Activated T-cell treated with anti-CD3 and anti-CD28 coated beads for 24 hours (primary cell): ENCODE data around the gene CPT1A.

Experiments
- DNase-seq: peaks from one replicate; pipeline ENCODE4 v3.0.0-alpha.2; 2020; ENCODE audit warnings: low read depth

Gene CPT1A

GRCh38 chr11:68710409-68710808 is 131.3 kb downstream of the CPT1A start:
- DNase-seq, result no peak

GRCh38 chr11:68709062-68709461 is 132.7 kb downstream of the CPT1A start:
- DNase-seq, result no peak

GRCh38 chr11:68707527-68707926 is 134.2 kb downstream of the CPT1A start:
- no peak for DNase-seq

GRCh38 chr11:68704887-68705286 is 136.8 kb downstream of the CPT1A start:
- DNase-seq, result no peak
